Medulla oblongata (tissue), 1 donor: Measurements from ENCODE around the gene RAPGEF1.
"Not testable (repeated sequence)": the region's sequence is repeated elsewhere in the genome, so short reads cannot be mapped to it uniquely, and the experiment has no call there.

ENCODE experiments used
- DNase-seq: peaks from one replicate; pipeline ENCODE4 v3.0.0-alpha.2; 2015; ENCODE audit errors: extremely low spot score

RAPGEF1 gene

GRCh38 chr9:131731237-131731636 is 8.6 kb downstream of the RAPGEF1 start:
- DNase-seq = no peak

DNA sequence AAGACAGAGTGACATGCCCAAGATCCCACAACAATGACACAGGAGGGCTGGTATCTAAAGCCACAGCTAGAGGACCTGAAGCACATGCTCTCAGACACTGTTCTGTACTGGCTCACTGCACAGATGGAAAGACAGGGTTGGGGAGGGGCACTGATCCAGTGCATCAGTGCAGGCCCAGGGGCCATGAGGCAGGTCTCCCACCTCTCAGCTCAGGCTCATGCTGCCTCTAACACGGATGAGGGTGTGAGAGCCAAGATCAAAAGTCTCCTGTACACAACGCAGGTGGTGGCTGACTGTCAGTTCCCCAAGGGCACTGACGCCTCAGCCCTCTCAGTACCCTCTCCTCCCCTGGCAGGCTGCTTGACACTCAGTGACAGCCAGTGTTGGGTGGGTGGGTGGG is 10.9 kb downstream of the RAPGEF1 start:
- DNase-seq = no peak

GRCh38 chr9:131728546-131728910 is 11.3 kb downstream of the RAPGEF1 start:
- DNase-seq = no peak

GRCh38 chr9:131727795-131728545 is 11.9 kb downstream of the RAPGEF1 start:
- DNase-seq = no peak

DNA sequence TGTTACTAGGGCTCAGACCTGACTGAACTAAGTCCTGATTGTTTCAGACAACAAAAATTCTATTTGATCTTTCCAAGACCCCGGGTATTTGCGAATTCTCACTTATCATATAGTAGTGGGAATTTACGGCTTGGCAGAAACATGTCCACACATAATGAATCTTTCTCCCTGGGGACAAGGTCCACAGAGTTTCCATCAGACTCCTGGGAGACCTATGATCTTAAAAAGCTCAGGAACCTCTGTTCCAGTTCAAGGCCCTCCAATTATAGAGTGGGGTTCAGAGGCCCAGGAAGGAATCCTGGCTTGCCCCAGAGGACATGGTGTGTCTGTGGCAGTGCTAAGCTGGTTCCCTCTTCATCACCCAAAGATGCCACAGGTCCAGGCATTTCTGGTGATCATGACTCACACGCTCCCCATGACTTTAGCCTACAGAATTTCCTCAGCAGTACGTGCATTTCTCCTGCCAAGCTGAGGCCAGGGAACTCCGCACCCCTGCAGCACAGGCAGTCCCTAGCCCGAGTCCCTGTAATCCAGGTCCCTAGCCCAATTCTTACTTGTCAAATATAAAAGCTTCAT is 12.6 kb downstream of the RAPGEF1 start:
- DNase-seq = peak; percentile 51

GRCh38 chr9:131724683-131725082 is 15.2 kb downstream of the RAPGEF1 start:
- DNase-seq = no peak

DNA sequence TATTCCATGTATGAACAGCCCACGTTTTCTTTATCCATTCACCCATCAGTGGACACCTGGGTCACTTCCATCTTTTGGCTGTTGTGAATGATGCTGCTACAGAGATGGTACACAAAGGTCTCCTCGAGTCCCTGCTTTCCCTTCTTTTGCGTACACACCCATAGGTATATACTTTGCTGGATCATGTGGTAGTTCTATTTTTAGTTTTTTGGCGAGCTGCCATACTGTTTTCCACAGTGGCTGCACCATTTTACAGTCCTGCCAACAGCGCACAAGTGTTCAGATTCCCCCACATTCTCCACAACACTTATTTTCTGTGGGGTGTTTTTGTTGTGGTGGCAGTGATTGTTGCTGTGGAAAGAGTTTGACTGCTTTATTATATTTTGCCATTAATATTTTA is 16.2 kb downstream of the RAPGEF1 start:
- DNase-seq = no peak

DNA sequence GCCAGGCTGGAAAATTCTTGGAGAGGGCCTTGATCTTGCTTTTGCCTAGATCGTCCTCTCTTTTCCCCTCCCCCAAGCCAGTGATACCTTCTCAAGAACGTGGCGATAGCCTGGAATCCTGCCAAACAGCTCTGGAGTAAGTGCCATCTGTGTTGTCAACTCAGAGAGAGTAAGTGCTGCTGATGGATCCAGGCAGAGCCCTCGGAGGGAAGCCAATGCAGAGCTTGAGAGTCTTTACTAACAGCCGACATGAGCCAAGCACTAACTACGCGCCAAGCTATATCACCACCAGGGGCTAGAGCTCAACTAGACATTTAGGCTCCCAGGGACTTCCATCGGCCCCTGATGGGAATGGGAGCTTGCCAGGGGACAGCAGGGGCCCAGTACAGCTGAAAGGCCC is 17.6 kb downstream of the RAPGEF1 start:
- DNase-seq = no peak

DNA sequence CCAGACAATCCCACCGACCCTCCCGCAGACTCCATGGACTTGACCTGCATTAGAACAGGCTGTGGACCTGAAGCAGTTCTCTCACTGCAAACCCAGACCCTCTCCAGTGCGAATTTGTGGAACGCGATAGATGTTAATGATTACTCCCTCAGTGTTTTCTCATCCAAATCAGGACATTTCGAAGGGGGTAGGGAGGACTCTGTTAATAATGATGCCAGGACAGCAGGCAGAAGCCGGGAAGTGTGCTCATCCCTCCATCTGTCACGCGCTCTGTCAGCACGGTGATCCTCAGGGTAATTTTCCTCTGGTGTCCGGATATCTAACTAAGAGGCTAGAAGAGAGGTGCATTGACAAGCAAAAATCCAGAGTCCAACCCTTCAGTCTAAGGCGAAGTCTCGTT is 18.8 kb downstream of the RAPGEF1 start:
- no peak for DNase-seq

- DNase-seq = no peak
These were observed 19.5 kb downstream of the RAPGEF1 start for GRCh38 chr9:131720330-131720729.

DNA sequence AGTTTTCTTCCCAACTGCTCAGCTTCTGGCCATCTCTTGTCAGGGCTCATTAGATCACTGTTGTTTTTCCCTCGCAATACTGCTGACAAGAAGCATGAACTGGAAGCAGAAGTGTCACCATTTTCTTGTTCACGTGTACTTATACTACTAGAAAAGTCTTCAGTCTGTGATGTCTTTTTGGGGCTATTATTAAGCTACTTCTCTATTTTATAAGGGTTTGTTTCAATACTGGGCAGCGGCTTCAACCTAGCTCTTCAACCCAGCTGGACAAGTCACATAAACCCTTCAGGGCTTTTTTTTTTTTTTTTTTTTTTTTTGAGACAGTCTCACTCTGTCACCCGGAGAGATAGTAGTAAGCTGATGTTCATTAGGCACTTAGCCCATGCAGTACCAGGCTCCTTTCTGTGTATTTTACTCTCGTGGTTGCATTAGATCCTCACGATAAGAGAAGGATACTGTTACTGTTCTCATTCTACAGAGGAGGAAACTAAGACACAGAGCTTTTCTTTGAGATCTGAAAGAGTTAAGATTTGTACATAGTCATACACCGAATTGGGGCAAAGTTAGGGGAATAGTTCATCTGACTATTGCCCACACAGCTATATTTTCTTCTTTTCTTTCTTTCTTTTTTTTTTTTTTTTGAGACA is 20.5 kb downstream of the RAPGEF1 start:
- peak; percentile 77 for DNase-seq

DNA sequence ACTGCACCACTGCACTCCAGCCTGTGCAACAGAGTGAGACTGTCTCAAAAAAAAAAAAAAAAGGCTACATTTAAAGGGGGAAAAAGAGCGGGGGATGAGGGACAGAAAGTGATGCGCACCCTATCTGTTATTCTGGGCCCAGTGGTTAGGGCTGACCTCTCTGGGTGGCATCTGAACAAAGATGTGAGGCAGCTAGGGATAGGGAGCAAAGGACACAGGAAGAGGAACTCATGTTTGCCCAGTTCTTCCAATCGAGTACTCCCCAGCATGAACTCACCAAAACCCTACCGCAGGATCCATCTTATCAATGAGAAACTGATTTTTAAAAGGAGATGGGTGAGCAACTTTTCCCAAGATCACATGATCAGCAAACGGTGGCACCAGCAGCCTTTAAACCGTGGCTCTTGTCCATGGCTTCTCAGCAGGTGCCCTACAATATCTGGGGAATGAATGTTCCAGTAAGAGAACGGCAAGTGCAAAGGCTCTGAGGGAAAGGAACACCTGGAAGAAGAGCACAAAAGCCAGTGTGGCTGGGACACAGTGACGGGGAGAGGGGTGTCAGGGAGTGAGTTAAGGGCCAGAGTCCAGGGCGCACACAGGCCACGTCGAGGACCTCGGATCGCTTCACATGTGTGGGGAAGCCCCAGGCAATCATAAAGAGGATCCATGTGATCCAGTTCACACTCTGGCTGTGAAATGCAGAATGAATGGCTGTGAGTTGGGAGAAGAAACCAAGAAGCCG is 22.0 kb downstream of the RAPGEF1 start:
- no peak for DNase-seq

- DNase-seq = no peak
These were observed 24.0 kb downstream of the RAPGEF1 start for GRCh38 chr9:131715906-131716305.

DNA sequence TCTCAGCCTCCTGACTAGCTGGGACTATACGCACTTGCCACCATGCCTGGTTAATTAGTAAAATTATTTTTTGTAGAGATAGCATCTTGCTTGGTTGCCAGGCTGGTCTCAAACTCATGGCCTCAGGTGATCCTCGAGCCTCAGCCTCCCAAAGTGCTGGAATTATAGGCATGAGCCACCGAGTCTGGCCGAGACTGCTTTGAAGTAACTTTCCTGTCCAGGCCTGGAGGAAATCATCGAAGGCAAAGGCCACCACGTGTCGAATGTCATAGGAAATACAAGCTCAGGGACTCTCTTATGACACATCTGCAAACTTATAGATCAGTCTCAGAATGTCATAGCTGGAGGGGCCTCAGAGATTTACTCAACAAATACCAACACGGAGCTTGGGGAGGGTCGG is 25.1 kb downstream of the RAPGEF1 start:
- no peak for DNase-seq

DNA sequence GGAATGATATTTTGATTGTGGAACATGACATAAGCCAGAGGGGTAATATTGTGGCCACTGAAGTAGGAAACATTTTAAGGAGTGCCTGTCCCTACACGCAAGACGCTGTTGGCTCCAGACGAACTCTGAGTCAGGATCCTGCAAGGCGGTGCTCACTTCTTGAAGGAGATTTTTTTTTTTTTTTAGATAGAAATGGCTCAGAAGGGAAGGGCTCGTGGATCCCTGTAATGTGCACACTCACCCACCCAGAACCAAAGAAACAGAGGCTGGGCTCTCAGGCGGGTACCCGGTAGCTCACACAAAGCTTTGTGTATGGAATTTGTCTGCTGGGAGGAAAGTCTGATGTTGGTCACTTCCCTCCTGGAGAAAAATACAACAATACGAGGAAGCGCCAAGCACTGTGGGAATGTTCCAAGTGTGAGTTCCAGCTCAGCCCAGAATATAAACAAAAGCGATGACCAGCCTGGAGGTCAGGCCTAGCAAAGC is 25.7 kb downstream of the RAPGEF1 start:
- no peak for DNase-seq

GRCh38 chr9:131713016-131713415 is 26.9 kb downstream of the RAPGEF1 start:
- no peak for DNase-seq

- DNase-seq = no peak
These were observed 27.6 kb downstream of the RAPGEF1 start for GRCh38 chr9:131712151-131712716.

DNA sequence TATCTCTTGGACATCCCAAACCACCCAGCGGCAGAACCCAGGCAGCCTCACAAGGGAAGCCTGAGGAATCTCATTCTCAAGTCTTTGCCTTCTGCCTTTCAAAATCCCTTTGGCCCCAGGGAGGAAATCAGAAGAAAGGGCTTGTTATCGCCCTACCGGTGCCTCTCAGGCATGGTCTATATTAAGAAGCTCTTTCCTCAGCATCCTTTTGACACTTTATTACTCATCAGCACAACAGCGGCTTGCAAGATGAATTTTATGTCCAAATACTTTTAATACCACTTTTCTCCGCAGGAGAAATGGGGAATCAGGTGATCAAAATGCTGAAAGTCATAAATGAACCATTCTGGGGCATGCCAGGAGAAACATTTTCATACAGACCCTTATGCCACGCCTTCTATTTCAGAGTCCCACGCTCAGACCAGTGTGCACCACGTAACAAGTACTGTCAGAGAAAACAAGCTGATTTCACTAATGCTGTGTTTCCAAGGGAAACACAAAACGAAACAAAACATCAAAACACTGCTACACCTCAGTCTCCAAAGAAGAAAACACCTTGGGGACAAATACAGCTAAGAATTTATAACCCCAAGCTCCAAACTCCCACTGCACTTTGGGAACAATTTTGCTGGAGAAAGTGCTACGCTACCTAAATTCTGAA is 30.0 kb downstream of the RAPGEF1 start:
- DNase-seq = no peak

- not testable (repeated sequence) for DNase-seq
These were observed 30.7 kb downstream of the RAPGEF1 start for GRCh38 chr9:131709010-131709770.

DNA sequence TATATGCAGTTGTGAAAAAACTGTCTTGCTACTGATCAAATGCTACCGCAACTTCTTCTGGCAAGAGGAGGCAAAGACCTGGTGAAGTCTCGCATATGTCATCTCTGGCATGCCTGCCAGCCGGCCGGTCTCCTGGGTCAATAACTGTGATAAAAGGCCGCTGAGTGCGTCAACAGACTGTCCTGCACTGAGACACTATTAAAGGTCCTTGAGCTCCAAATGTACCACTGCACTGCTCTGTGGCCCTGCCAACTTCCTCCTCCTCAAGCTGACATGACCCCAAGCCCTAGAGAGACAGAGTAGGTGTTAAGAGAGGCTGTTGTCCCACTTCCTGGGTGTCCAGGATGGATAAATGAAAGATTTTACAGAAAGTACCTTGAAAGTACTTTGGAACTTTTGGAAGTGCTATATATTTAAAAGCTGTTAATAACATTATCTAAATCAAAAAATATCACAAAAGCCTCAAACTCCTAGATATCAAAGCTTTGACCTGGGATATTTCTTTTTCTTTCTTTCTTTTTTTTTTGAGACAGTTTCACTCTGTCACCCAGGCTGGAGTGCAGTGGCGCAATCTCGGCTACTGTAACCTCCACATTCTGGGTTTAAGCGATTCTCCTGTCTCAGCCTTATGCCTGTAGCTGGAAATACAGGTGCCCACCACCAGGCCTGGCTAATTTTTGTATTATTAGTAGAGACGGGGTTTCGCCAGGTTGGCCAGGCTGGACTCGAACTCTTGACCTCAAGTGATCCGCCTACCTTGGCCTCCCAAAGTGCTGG is 31.5 kb downstream of the RAPGEF1 start:
- DNase-seq = peak; percentile 45
